NT2/D1 (cell line): ENCODE results near the gene EML1.

ENCODE experiments used
- DNase-seq: peaks from one replicate; pipeline ENCODE4 v3.0.0-alpha.2; 2011; ENCODE audit warnings: low read depth, low spot score
- H3K27me3 ChIP-seq: 2 replicates; pipeline ENCODE4 v1.6.0; 2011; ENCODE audit warnings: mild to moderate bottlenecking; ENCODE audit not compliant: insufficient read length, insufficient read depth
- H3K36me3 ChIP-seq: 2 replicates; pipeline ENCODE4 v1.6.1; 2011; ENCODE audit warnings: mild to moderate bottlenecking, low read length, mixed read lengths; ENCODE audit not compliant: insufficient read depth, insufficient read length
- H3K4me1 ChIP-seq: 2 replicates; pipeline ENCODE4 v1.5.1; 2011; ENCODE audit not compliant: insufficient read depth, insufficient read length
- H3K4me3 ChIP-seq: 2 replicates; pipeline ENCODE4 v1.5.1; 2011; ENCODE audit warnings: low read depth; ENCODE audit not compliant: insufficient read length
- H3K9ac ChIP-seq: 2 replicates; pipeline ENCODE4 v1.6.0; 2011; ENCODE audit warnings: low read depth; ENCODE audit not compliant: insufficient read length
- H3K9me3 ChIP-seq: 2 replicates; pipeline ENCODE4 v1.5.1; 2011; ENCODE audit warnings: mild to moderate bottlenecking, low read length; ENCODE audit not compliant: insufficient read depth
- SUZ12 ChIP-seq: IDR thresholded peaks from 2 replicates; pipeline ENCODE4 v1.6.1; 2011; ENCODE audit not compliant: insufficient read length, insufficient read depth; ENCODE audit errors: extremely low read depth
- YY1 ChIP-seq: IDR thresholded peaks from 2 replicates; pipeline ENCODE4 v1.6.1; 2011; ENCODE audit not compliant: insufficient read length, insufficient read depth
- ZNF274 ChIP-seq: IDR thresholded peaks from 2 replicates; pipeline ENCODE4 v1.6.1; 2011; ENCODE audit warnings: mild to moderate bottlenecking, low read depth, low read length

EML1 gene

GRCh38 chr14:99853206-99853605 lies 60.0 kb downstream of the EML1 start:
- Histone ChIP-seq H3K4me3 (no peak overlapping the region), H3K9ac (no peak overlapping the region), H3K27me3 (no peaks in the 10 kb centered on the region), H3K4me1 (no peaks in the 10 kb centered on the region), H3K9me3 (no peaks in the 10 kb centered on the region), H3K36me3 (peaks cover 23% of the 10 kb centered on the region)
- DNase-seq = no peak
- TF ChIP-seq SUZ12 (no peak), YY1 (no peak), ZNF274 (no peak)

GRCh38 chr14:99854831-99855230 lies 61.6 kb downstream of the EML1 start:
- no peak overlapping the region for H3K4me3 ChIP-seq
- H3K4me1 ChIP-seq = peaks cover 2% of the 10 kb centered on the region
- H3K36me3 ChIP-seq = peaks cover 31% of the 10 kb centered on the region
- H3K9me3 ChIP-seq = no peaks in the 10 kb centered on the region
- no peak for DNase-seq
- H3K27me3 ChIP-seq = no peaks in the 10 kb centered on the region
- no peak overlapping the region for H3K9ac ChIP-seq
- TF ChIP-seq YY1 (no peak), ZNF274 (no peak), SUZ12 (no peak)

GRCh38 chr14:99855271-99855670 lies 62.1 kb downstream of the EML1 start:
- Histone ChIP-seq H3K9ac (no peak overlapping the region), H3K4me1 (peaks cover 2% of the 10 kb centered on the region), H3K36me3 (peaks cover 32% of the 10 kb centered on the region), H3K4me3 (no peak overlapping the region), H3K9me3 (no peaks in the 10 kb centered on the region), H3K27me3 (no peaks in the 10 kb centered on the region)
- no peak for TF ChIP-seq YY1
- no peak for TF ChIP-seq ZNF274
- TF ChIP-seq SUZ12 = no peak
- DNase-seq = no peak

GRCh38 chr14:99857551-99857950 lies 64.3 kb downstream of the EML1 start:
- Histone ChIP-seq H3K27me3 (no peaks in the 10 kb centered on the region), H3K9me3 (no peaks in the 10 kb centered on the region), H3K9ac (no peak overlapping the region), H3K4me3 (no peak overlapping the region), H3K36me3 (peaks cover 20% of the 10 kb centered on the region), H3K4me1 (peaks cover 2% of the 10 kb centered on the region)
- no peak for DNase-seq
- TF ChIP-seq YY1 (no peak), SUZ12 (no peak), ZNF274 (no peak)

- DNase-seq = no peak
These were observed 67.0 kb downstream of the EML1 start for GRCh38 chr14:99860219-99860618.

GRCh38 chr14:99862136-99862535 lies 68.9 kb downstream of the EML1 start:
- Histone ChIP-seq H3K4me1 (peaks cover 2% of the 10 kb centered on the region), H3K27me3 (no peaks in the 10 kb centered on the region), H3K9me3 (no peaks in the 10 kb centered on the region)

More at GRCh38 chr14:99860219-99860618, 67.0 kb downstream of the EML1 start:
- no peak overlapping the region for H3K4me3 ChIP-seq
- peaks cover 2% of the 10 kb centered on the region for H3K4me1 ChIP-seq
- H3K27me3 ChIP-seq = no peaks in the 10 kb centered on the region
- no peak overlapping the region for H3K9ac ChIP-seq
- H3K9me3 ChIP-seq = no peaks in the 10 kb centered on the region
- H3K36me3 ChIP-seq = peaks cover 12% of the 10 kb centered on the region
- TF ChIP-seq SUZ12 = no peak
- TF ChIP-seq ZNF274 = no peak
- no peak for TF ChIP-seq YY1

GRCh38 chr14:99863059-99863458 lies 69.8 kb downstream of the EML1 start:
- Histone ChIP-seq H3K9ac (no peak overlapping the region), H3K9me3 (no peaks in the 10 kb centered on the region), H3K27me3 (no peaks in the 10 kb centered on the region), H3K36me3 (peaks cover 13% of the 10 kb centered on the region), H3K4me3 (no peak overlapping the region), H3K4me1 (peaks cover 2% of the 10 kb centered on the region)
- no peak for DNase-seq
- TF ChIP-seq YY1 = no peak
- TF ChIP-seq ZNF274 = no peak
- TF ChIP-seq SUZ12 = no peak

More at GRCh38 chr14:99862136-99862535, 68.9 kb downstream of the EML1 start:
- no peak overlapping the region for H3K9ac ChIP-seq
- TF ChIP-seq YY1 (no peak), SUZ12 (no peak), ZNF274 (no peak)
- H3K36me3 ChIP-seq = peaks cover 13% of the 10 kb centered on the region
- no peak for DNase-seq
- H3K4me3 ChIP-seq = no peak overlapping the region

GRCh38 chr14:99865408-99865807 lies 72.2 kb downstream of the EML1 start:
- Histone ChIP-seq H3K27me3 (no peaks in the 10 kb centered on the region), H3K9ac (no peak overlapping the region), H3K4me3 (no peak overlapping the region), H3K9me3 (no peaks in the 10 kb centered on the region), H3K36me3 (peaks cover 4% of the 10 kb centered on the region), H3K4me1 (no peaks in the 10 kb centered on the region)
- DNase-seq = no peak
- TF ChIP-seq YY1 (no peak), SUZ12 (no peak)
